ENCODE measurements around the gene IGF2BP2.
"Not testable (repeated sequence)": the region's sequence is repeated elsewhere in the genome, so short reads cannot be mapped to it uniquely, and the experiment has no call there.

The IGF2BP2 gene

GRCh38 chr3:185838417-185838989 is 13.7 kb upstream of the IGF2BP2 start:
- not testable (repeated sequence) for DNase-seq (ENCODE audit: extremely low read depth in 1 of 2, low read depth in 1 of 2)

DNA sequence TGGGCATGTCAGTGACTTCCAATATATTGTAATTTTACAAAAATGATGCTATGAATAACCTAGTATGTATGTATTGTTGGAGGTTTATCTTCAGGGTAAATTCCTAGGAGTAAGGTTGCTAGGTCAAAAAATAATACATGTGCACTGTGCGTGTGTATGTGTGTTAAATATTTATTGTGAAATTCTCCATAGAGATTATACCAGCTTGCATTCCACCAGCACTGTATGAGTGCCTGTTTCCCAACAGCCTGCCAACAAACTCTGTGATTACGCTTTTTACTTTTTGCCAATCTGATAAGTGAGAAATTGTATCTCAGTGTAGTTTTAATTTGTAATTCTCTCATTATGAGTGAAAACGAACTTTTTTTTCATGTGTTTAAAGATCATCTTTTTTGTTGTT is 12.6 kb upstream of the IGF2BP2 start:
- no peak for DNase-seq (ENCODE audit: extremely low read depth in 1 of 2, low read depth in 1 of 2)

DNA sequence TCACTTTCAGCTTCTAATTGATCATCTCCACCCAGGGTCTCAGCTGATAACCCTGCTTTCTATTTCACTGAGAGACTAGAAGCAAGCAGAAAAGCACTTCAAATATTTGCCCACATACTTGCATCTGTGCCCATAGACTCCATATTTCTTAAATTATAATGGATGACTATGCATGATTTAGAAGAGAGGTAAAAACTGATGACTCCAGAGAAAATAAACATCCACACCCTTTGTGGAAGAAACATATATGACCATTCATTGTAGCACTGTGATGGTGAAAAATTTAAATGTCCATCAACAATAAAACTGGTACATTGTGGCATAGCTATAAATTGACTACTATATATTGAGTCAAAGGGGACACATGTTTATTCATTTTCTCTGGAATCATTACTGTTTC is 7.1 kb upstream of the IGF2BP2 start:
- no peak for DNase-seq (ENCODE audit: extremely low read depth in 1 of 2, low read depth in 1 of 2)

- DNase-seq (ENCODE audit: extremely low read depth in 1 of 2, low read depth in 1 of 2), result no peak
Measured at GRCh38 chr3:185831195-185831594, 6.4 kb upstream of the IGF2BP2 start.

- no peak for DNase-seq (ENCODE audit: extremely low read depth in 1 of 2, low read depth in 1 of 2)
Measured at GRCh38 chr3:185830018-185830797, 5.4 kb upstream of the IGF2BP2 start.

DNA sequence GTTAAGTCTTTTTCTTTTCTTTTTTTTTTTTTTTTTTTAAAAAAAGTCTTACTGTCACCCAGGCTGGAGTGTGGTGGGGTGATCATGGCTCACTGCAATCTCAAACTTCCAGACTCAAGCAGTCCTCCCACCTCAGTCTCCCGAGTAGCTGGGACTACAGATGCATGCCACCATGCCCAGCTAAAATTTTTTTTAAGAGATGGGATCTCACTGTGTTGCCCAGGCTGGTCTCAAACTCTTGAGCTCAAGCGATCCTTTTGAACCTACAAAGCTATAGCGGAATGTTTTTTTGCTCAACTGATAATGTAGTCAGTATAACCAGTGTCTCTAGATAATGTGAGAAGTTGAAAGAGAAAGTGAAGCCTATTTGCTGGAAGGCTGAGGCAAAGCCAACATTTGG is 3.9 kb upstream of the IGF2BP2 start:
- no peak for DNase-seq (ENCODE audit: extremely low read depth in 1 of 2, low read depth in 1 of 2)

GRCh38 chr3:185827595-185828344 is 2.9 kb upstream of the IGF2BP2 start:
- no peak for DNase-seq (ENCODE audit: extremely low read depth in 1 of 2, low read depth in 1 of 2)

GRCh38 chr3:185825639-185826481 is 1.0 kb upstream of the IGF2BP2 start:
- no peak for DNase-seq (ENCODE audit: extremely low read depth in 1 of 2, low read depth in 1 of 2)

DNA sequence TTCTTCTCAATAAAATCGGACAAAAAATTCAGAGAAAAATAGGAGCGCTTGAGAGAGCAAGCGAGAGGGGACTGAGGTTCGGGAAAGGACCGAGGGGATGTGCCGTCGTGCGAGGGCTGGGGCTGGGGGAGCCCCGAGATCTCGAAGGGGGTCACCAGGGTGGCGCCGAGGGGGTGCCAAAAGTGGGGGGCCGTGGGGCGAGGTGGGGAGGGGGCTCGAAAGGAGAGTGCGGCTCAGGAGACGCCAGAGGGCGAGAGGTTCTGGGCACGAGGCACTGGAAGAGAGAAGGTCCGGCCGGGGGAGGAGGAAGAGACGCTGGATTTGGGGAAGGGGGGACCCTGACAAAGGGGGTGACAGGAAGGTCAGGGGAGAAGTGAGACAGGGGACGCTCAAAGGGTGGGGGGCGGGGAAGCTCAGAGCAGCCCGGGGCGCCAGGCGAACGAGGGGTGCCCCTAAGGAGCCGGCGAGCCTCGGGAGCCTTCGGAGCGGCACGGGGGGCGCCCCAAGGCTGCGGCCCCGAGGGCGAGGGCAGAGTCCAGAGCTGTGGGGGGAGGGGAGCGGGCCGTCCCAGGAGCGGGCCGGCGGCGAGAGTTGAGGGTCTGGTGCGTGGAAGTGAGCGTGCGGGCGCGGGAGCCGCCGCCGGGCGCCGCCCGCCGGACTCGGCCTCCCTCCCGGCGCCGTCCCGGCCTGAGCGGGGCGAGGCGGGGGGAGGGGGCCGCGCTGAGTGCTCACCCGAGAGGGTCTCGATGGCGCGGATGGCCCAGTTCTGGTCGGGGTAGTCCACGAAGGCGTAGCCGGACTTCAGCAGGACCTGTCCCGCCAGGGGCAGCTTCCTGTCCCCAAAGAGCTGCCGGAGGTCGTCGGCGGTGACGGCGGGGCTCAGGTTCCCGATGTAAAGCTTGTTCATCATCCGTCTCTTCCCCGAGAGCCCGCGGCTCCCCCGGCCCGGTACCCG is 514 bp downstream of the IGF2BP2 start:
- no peak for DNase-seq (ENCODE audit: extremely low read depth in 1 of 2, low read depth in 1 of 2)

DNA sequence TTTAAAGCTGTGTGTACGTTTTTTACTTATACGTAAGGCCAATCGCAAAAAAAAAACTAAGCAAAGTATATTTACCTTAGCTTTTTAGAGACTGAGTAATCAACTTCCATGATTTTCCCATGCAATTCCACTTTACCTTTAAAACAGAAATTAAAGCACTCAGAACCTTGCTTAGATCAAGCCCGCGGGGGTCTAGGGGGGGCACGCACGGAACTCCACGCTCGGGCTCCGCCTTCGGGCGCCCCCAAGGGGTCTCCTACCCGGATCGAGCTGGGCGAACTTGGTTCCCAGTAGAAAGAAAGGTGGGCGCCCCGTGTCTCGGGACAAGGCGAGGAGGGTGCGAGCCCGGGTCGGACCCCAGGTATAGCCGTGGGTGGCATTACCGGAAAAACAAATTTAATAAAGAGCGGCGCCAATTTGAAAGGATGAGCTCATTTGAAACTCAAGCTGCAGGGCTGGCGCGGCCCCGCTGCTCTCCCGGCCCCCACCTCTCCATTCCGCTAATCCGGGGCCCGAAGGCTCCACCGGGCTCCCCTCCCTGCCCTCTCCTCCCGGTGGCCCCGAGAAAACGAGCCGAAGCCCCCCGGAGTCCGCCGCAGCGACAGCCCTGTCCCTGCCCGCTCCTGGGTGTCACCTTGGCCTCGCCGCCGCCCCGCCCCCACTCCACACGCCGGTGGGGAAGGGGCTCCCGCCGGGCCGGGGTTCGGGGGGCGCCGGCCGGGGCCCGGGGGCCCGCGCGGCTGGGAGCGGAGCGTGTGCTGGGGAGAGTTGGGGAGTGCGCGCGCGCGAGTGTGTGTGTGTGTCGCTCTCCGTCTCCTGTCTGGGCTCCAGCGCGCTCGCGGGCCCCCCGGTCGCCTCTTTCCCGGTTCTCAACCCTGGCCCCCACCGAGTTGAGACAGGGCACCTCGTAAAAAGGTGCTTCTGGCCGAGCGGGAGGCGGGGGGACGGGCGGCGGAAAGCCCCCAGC is 1.5 kb downstream of the IGF2BP2 start:
- no peak for DNase-seq (ENCODE audit: extremely low read depth in 1 of 2, low read depth in 1 of 2)

GRCh38 chr3:185822221-185823000 is 2.4 kb downstream of the IGF2BP2 start:
- DNase-seq (ENCODE audit: extremely low read depth in 1 of 2, low read depth in 1 of 2), result no peak

- DNase-seq (ENCODE audit: extremely low read depth in 1 of 2, low read depth in 1 of 2), result no peak
Measured at GRCh38 chr3:185820973-185821758, 3.7 kb downstream of the IGF2BP2 start.

GRCh38 chr3:185818267-185818875 is 6.5 kb downstream of the IGF2BP2 start:
- no peak for DNase-seq (ENCODE audit: extremely low read depth in 1 of 2, low read depth in 1 of 2)

DNA sequence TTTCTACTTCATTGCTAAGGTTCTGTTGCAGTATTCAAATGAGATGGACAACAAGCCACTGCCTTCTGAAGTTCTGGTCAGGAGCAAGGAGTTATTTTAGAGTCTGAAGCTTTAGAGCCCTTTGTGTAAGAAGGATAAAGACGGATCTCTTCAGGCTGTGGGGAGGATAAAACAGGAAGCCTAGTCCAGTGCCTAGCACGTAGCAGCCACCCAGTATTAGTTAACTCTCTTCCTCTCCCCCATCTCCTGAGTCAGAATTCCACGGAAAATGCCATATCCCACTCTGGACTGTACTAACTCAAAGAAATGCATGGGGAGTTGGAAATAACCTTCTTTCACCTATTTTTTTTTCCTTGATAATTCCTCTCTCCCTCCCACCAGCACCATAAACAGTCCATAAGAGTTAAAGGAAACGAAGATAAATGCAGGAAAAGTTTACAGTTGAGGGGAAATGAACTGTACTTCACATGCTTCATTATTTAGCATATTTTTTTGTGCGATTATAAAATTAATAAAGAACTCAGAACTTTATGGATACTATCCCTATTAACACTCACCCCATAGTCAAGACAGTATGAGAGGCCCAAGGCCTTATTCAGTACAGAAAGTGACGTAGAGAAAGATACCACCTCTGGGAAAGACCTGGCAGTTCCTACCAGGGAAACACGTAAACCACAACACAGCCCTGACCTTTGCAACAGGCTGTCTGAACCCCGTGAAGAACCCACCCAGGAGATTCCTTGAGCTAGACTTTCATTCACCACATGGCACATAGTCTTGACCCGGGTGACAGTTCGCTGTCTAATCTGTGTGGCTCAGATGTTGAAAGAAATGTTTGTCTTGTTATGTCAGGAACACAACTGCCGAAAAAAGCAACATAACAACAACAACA is 9.2 kb downstream of the IGF2BP2 start:
- DNase-seq (ENCODE audit: extremely low read depth in 1 of 2, low read depth in 1 of 2), result no peak

DNA sequence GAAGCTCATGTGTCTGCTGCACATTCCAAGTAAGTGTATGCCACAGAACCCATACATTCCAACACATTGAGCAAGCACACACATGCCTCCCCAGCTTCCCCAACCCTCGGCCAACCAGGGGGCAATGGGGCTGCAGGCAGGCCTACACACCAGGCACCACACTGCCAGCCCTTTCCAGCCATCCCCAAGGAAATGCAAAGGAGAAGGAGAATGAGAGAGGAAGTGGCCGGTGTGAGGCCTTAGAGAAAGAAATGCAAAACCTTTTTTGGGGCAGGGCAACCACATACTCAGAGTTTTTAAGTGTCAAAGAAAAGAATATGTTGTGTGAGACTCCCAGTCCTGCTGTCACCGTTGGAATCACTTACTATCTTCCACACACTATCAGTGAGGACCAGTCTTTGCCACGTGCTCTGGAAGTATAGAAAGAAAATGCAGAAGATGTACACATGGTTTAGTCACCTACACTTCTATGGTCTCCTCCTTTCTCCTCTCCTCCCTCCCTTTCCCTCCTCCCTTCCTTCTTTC is 11.1 kb downstream of the IGF2BP2 start:
- no peak for DNase-seq (ENCODE audit: extremely low read depth in 1 of 2, low read depth in 1 of 2)

DNA sequence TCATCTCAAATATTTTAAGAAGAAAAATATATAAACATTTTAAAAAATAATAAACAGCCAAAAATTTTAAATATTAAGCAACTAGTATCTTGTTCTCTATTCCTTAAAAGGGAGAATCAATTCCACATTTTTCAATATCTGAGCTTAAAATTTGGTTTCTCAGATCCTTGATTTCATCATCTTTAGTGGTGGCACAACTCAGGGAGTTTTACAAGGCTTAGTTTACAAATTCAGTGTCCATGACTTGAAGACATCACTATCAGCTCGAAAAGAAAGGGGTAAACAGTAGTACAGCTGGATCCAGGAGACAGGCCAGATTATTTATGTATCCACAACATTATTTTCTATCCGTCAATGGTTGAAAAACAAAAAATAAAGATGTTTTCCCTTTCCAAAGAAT is 11.6 kb downstream of the IGF2BP2 start:
- DNase-seq (ENCODE audit: extremely low read depth in 1 of 2, low read depth in 1 of 2), result no peak
